Measurements from ENCODE around the gene HAUS8.

DNA sequence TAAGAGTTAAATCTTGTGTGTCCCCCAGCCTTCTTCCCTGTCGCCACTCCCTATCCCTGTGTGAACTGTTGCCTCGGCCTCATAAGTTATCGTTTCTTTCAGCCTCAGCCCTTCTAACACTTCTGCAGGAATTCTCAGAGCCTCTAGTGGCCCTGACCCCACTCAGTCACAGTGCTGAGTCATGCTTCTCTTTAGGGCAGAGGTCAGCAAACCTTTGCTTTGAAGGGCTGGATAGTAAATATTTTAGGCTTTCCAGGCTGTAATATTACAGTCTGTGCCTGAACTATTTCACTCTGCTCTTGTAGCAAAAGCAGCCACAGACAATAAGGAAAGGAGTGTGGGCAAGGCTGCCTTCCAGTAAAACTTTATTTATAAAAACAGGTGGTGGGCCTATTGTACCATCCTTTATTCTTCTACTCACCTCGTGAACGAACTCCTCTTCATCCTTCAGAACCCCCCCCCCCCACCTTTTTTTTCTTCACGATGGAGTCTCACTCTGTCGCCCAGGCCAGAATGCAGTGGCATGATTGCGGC, 22.4 kb upstream of the HAUS8 start:
- TF ChIP-seq POLR2A (IDR thresholded peaks at IDR 0.05; ENCODE audit: low read depth, low read length) = no peak
- TF ChIP-seq ZNF24 (IDR thresholded peaks at IDR 0.05) = no peak
- TF ChIP-seq, protein P1, sequence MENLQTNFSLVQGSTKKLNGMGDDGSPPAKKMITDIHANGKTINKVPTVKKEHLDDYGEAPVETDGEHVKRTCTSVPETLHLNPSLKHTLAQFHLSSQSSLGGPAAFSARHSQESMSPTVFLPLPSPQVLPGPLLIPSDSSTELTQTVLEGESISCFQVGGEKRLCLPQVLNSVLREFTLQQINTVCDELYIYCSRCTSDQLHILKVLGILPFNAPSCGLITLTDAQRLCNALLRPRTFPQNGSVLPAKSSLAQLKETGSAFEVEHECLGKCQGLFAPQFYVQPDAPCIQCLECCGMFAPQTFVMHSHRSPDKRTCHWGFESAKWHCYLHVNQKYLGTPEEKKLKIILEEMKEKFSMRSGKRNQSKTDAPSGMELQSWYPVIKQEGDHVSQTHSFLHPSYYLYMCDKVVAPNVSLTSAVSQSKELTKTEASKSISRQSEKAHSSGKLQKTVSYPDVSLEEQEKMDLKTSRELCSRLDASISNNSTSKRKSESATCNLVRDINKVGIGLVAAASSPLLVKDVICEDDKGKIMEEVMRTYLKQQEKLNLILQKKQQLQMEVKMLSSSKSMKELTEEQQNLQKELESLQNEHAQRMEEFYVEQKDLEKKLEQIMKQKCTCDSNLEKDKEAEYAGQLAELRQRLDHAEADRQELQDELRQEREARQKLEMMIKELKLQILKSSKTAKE (IDR thresholded peaks at IDR 0.05; ENCODE audit: low read depth, poor library complexity, severe bottlenecking) = no peak
- TF ChIP-seq YY1 (IDR thresholded peaks at IDR 0.05; ENCODE audit: low read depth, low read length) = no peak
- no peak for TF ChIP-seq EP300 (IDR thresholded peaks at IDR 0.05; ENCODE audit: borderline replicate concordance in 1 of 2, control insufficient read depth in 1 of 2, low read depth in 2 of 2, low read length in 2 of 2)
- no peak for TF ChIP-seq SMC3 (IDR thresholded peaks at IDR 0.05; ENCODE audit: borderline replicate concordance, low read length)
- TF ChIP-seq PAX8 (IDR thresholded peaks at IDR 0.05) = no peak
- no peak for TF ChIP-seq MAX (IDR thresholded peaks at IDR 0.05; ENCODE audit: low read depth, low read length)
